Measurements from ENCODE around the gene KCNQ2. TPM values are rescaled to one million over a fixed set of nuclear protein-coding genes. Genes with fewer than 3 reads are reported as not detected.

The KCNQ2 gene
- total RNA-seq, 2 donors from 2014 or later: 1.8 to 3.0 TPM

DNA sequence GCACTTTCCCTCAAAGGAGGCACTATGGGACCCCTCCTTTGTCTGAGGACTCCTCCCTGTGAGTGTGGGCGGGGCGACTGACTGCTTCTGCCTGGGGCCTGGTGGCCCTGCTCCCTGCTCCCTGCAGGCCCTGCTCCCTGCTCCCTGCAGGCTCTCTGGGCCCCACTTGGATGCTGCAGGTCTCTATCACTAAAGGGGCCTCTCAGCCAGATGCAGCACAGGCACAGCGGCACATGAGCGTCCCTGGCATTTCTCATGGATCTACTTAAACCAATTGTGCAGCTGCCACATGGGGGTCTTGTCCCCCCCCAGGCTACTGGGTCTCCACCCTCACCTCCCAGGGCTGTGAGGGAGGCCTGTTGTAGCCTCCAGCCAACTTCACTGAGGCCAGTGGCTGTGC, 18.6 kb upstream of the KCNQ2 start:
- 50 to 72% methylated on average over 4 of the region's 4 CpGs for WGBS, 2 donors
- H3K9me3 ChIP-seq: no peaks in the 10 kb centered on the region
- no peaks in the 10 kb centered on the region for H3K27me3 ChIP-seq
- no peak overlapping the region for H3K4me3 ChIP-seq
- H3K4me1 ChIP-seq: peaks cover 3% of the 10 kb centered on the region
- intact Hi-C loops (cut with DNase I): no loop called here
- H3K36me3 ChIP-seq (replicated peaks in 1 of 2; ENCODE audit: insufficient read depth in 1 of 2, low read depth in 2 of 2): no peaks in the 10 kb centered on the region
- DNase-seq (no peak), ATAC-seq (no peak)
- no peak overlapping the region for H3K27ac ChIP-seq
- TF ChIP-seq POLR2A (IDR thresholded peaks at IDR 0.05): no peak
- TF ChIP-seq, protein P1, sequence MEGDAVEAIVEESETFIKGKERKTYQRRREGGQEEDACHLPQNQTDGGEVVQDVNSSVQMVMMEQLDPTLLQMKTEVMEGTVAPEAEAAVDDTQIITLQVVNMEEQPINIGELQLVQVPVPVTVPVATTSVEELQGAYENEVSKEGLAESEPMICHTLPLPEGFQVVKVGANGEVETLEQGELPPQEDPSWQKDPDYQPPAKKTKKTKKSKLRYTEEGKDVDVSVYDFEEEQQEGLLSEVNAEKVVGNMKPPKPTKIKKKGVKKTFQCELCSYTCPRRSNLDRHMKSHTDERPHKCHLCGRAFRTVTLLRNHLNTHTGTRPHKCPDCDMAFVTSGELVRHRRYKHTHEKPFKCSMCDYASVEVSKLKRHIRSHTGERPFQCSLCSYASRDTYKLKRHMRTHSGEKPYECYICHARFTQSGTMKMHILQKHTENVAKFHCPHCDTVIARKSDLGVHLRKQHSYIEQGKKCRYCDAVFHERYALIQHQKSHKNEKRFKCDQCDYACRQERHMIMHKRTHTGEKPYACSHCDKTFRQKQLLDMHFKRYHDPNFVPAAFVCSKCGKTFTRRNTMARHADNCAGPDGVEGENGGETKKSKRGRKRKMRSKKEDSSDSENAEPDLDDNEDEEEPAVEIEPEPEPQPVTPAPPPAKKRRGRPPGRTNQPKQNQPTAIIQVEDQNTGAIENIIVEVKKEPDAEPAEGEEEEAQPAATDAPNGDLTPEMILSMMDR (IDR thresholded peaks at IDR 0.05): no peak

DNA sequence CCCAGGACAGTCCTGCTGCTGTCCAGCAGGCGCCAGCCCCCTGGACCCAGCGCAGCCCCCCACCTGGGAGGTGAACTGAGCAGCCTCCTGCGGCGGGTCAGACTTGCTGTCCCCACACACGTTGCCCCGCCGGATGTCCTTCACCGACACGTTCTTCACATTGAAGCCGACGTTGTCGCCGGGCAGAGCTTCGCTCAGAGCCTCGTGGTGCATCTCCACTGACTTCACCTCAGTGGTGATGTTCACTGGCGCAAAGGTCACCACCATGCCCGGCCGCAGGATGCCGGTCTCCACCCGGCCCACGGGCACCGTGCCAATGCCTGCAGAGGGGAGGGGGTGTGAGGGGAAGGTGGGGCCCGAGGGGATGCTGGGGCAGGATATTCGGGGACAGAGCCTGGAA, 18.0 kb upstream of the KCNQ2 start:
- no peaks in the 10 kb centered on the region for H3K9me3 ChIP-seq
- H3K4me1 ChIP-seq: no peaks in the 10 kb centered on the region
- WGBS, 2 donors: 47 to 66% methylated on average over 22 of the region's 24 CpGs
- no peak overlapping the region for H3K4me3 ChIP-seq
- no peak overlapping the region for H3K27ac ChIP-seq
- intact Hi-C loops (cut with DNase I): no loop called here
- TF ChIP-seq, protein P1 (IDR thresholded peaks at IDR 0.05): no peak
- TF ChIP-seq POLR2A (IDR thresholded peaks at IDR 0.05): no peak
- ATAC-seq (no peak), DNase-seq (no peak)
- H3K36me3 ChIP-seq (replicated peaks in 1 of 2; ENCODE audit: insufficient read depth in 1 of 2, low read depth in 2 of 2): no peaks in the 10 kb centered on the region
- H3K27me3 ChIP-seq: no peaks in the 10 kb centered on the region

DNA sequence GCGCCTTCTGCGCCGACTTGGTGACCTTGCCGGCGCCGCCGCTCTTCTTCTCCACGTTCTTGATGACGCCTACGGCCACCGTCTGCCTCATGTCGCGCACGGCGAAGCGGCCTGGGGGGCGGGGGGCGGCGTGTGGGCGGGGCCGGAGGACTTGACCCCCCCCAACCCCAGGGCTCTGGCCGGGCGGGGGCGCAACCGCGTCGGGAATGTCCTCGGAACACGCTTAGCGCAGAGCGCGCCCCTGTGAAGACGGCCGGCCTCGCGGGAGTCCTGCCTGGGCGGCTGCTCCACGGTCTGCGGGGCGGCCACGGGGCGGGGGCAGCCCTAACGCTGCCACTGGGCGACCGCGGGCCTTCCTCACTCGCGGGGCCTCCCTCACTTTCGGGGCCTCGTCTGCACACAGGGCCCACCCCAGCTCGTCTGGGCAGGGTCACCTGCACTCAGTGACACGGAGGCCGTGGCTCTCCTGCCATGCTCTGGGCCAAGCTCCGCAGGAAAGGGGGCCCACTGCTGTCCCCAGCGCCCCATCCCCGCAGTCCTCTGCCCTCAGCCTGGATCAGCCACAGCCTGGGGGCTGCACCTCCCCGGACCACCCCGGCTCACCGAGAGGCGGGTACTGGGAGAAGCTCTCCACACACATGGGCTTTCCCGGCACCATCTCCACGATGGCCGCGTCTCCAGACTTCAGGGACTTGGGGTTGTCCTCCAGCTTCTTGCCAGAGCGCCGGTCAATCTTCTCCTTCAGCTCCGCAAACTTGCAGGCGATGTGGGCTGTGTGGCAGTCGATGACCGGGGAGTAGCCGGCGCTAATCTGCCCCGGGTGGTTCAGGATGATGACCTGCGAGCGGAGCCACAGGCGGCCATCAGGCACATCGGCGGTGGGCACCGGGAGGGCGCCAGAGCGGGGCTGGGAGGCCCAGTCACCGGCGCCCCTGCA, 16.1 kb upstream of the KCNQ2 start:
- no peak for DNase-seq
- Histone ChIP-seq H3K4me3 (no peak overlapping the region), H3K27me3 (peaks cover 0 to 4% of the 10 kb centered on the region in 2 donors), H3K27ac (no peak overlapping the region), H3K9me3 (no peaks in the 10 kb centered on the region), H3K36me3 (replicated peaks in 1 of 2; ENCODE audit: insufficient read depth in 1 of 2, low read depth in 2 of 2) (no peaks in the 10 kb centered on the region), H3K4me1 (no peaks in the 10 kb centered on the region)
- ATAC-seq: no peak
- 11 to 24% methylated on average over 13 to 81 of the region's 83 CpGs for WGBS, 2 donors
- intact Hi-C loops (cut with DNase I): no loop called here
- no peak for TF ChIP-seq POLR2A (IDR thresholded peaks at IDR 0.05)

DNA sequence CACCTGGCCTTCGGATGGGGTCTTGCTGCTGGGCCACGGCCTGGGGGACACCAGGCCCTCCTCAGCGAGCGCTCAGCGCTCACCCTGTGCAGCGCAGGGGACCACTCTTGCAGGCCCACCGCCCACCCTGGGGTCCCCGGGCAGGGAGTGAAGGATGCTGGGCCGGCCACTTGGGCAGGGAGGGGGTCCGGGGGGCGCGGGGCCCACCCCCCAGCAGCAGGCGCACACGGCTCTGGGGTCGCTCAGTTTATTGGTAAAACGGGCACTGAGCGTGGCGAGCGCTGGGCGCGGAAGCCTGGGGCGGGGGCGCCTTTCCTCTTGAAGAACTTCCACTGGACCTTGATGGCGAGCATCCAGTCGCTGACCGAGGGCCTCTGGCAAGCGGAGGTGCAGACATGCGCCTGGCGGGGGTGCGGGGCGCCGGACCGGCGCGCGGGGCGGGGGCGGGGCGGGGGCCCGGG, 15.4 kb upstream of the KCNQ2 start:
- Histone ChIP-seq H3K9me3 (no peaks in the 10 kb centered on the region), H3K4me3 (no peak overlapping the region), H3K27ac (no peak overlapping the region), H3K27me3 (peaks cover 0 to 4% of the 10 kb centered on the region in 2 donors), H3K36me3 (replicated peaks in 1 of 2; ENCODE audit: insufficient read depth in 1 of 2, low read depth in 2 of 2) (no peaks in the 10 kb centered on the region), H3K4me1 (peaks cover 7% of the 10 kb centered on the region)
- no peak for TF ChIP-seq POLR2A (IDR thresholded peaks at IDR 0.05)
- TF ChIP-seq, protein P1 (IDR thresholded peaks at IDR 0.05): no peak
- intact Hi-C loops (cut with DNase I): no loop called here
- ATAC-seq (no peak), DNase-seq (no peak)
- 12% methylated on average over 24 of the region's 40 CpGs; no CpG with 5 or more reads in 1 of the 2 donors for WGBS, 2 donors

DNA sequence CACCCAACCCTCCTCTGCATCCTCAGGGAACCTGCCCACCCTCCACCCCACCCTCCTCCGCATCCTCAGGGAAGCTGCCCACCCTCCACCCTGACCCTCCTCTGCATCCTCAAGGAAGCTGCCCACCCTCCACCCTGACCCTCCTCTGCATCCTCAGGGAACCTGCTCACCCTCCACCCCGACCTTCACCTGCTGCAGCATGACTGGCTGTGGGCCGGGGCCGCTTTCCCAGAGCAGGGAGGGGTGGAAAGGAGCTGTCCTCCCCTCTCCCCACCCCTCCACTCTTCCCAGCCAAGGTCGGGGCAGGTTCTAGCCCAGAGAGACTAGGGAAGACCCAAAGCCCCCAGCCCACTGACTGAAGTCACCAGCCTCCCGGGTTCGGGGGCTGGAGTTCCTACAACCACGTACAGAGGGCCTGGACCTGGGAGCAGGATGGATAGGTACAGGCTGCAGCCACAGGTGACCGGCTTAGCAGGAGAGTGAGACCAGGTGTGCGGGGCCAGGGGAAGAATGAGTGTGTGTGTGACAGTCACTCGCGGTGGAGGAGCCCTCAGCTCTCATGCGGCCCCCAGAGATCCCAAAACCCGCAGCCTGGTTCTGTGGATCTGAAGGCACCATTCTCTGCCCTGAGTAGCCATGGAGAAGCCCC, 14.8 kb upstream of the KCNQ2 start:
- H3K4me3 ChIP-seq: no peak overlapping the region
- H3K4me1 ChIP-seq: peaks cover 11% of the 10 kb centered on the region
- ATAC-seq: no peak
- intact Hi-C loops (cut with DNase I): no loop called here
- no peak for DNase-seq
- no peaks in the 10 kb centered on the region for H3K9me3 ChIP-seq
- TF ChIP-seq POLR2A (IDR thresholded peaks at IDR 0.05): no peak
- TF ChIP-seq, protein P1 (IDR thresholded peaks at IDR 0.05): no peak
- no peak overlapping the region for H3K27ac ChIP-seq
- no peaks in the 10 kb centered on the region for H3K36me3 ChIP-seq (replicated peaks in 1 of 2; ENCODE audit: insufficient read depth in 1 of 2, low read depth in 2 of 2)
- H3K27me3 ChIP-seq: peaks cover 0 to 4% of the 10 kb centered on the region in 2 donors
- 40 to 44% methylated on average over 3 to 14 of the region's 14 CpGs for WGBS, 2 donors
